GM19023 (cell line): ENCODE data around the gene MC2R.
A peak's percentile ranks its signal among the peaks of the same experiment; 100 is the strongest.
"Not testable (repeated sequence)": the region's sequence is repeated elsewhere in the genome, so short reads cannot be mapped to it uniquely, and the experiment has no call there.

Experiments
- ATAC-seq: cut with Tn5 transposase; IDR thresholded peaks from one replicate; pipeline ENCODE4 v1.9.1; 2021; ENCODE audit warnings: mild to moderate bottlenecking, moderate library complexity; ENCODE audit not compliant: unreplicated experiment

Gene MC2R

DNA sequence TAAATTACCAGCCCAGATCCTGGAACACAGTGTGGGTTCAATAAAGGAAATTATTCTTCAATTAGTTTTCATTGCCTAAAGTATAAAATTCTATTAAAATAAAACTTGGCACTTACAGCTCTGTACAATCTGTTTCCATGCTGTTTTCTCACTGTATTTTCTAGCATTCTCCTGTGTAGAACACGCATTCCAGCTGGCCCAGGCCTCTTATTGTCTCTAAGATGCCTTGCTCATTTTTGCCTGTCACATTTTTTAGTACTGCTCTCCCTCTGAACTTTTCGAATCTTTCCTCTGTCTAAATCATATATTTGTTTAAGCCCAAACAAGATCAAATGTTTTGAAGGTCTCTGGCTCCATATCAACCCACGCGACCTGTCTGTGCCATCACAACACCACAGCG is 20.8 kb downstream of the MC2R start:
- no peak for ATAC-seq

DNA sequence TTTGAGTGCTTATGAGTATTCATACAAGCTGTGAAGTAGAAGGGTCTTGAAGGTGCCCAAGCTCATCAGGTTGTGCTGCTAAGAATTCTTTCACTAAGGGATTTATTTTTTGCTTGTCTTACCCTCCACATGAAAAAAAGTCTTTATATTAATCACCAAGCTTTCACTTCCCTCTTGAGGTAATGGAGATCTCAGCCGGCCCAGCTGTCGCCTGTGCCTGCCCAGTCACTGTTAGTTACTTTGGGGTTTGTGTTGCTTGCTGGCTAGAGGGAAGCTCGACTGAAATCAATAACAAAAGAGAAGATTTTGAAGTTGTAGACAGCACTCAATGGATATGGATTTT is 21.9 kb downstream of the MC2R start:
- ATAC-seq = peak; percentile 97

DNA sequence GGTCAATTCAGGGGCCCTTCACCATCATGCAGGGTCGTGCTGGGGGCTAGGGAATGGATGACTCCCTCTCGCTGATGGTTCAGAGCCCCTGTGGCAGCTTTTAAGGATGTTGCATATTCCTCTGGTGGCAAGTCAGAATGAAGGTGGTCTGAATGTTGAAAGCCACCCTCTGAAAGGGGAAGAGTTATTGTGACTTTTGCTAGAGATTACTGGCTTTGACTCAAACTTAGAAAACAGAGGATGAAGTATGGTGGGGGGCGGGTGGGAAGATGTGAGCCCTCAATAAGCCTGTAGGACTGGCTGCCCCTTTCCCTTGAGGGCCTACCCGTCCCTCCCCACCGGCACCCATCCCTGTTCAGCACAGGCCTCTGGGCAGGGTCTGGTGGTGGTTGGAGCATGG is 23.2 kb downstream of the MC2R start:
- no peak for ATAC-seq

- ATAC-seq = no peak
These were observed 24.5 kb downstream of the MC2R start for GRCh38 chr18:13890761-13891361.

GRCh38 chr18:13889671-13890070 is 25.7 kb downstream of the MC2R start:
- no peak for ATAC-seq

DNA sequence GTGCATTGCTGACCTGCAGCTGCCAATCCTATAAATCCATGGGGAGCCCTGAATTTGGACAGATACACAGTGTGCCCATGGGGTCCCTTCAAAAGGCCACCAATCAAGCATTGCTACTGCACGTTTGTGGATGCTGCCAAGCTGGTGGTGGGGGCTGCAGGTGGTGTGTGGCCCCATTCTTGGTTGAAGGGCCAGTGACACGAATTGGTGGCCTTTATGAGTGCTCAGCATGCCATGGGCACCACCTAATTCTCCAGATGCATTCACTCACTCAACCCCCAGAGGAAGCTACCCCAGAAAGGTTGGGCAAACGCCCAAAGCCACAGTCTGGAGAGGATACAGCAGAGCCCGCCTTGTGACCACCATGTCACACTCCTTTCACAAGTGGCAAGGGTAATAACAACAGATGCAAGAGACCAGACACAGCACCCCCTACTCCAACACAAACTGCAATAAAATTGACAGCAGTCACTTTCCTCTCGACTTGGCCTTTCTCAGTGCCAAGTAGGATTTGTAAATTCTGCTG is 27.1 kb downstream of the MC2R start:
- no peak for ATAC-seq

- no peak for ATAC-seq
These were observed 30.3 kb downstream of the MC2R start for GRCh38 chr18:13885009-13885408.

GRCh38 chr18:13879937-13880336 is 35.4 kb downstream of the MC2R start:
- ATAC-seq = no peak

DNA sequence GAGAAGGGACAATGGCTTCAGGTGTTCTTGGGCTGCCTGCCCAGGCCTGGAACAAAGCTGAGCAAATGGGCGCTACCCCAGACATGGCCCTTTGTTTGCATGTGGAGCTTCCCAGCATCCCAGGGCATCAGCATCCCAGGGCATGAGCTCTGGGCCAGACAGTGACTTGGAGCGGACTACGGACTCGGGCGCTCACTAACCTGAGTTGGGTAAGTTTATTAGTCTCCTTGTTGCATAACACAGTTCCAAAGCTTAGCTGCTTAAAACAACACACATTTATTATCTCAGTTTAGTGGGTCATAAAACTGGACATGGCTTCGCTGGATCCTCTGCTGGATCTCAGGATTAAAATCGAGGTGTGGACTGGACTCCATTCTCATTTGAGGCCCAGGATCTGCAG is 35.8 kb downstream of the MC2R start:
- no peak for ATAC-seq

GRCh38 chr18:13878857-13879256 is 36.5 kb downstream of the MC2R start:
- no peak for ATAC-seq

GRCh38 chr18:13877157-13877556 is 38.2 kb downstream of the MC2R start:
- ATAC-seq = no peak

DNA sequence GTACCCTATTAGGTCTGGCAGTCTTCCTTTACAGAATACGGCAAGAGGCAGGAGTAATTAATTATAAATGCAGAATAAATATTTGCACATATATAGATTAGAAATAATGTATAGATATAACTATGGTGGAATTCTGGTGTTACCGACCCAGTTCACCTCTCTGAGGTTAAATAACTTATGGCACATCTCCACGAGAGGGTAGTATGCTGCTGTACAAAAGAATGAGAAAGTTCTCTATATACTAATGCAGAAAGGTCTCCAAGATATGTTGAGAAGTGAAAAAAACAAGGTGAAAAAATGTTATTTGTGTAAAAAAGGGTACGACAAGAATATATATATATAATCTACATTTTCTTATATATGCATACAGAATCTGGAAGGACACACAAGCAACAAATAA is 40.8 kb downstream of the MC2R start:
- ATAC-seq = no peak

DNA sequence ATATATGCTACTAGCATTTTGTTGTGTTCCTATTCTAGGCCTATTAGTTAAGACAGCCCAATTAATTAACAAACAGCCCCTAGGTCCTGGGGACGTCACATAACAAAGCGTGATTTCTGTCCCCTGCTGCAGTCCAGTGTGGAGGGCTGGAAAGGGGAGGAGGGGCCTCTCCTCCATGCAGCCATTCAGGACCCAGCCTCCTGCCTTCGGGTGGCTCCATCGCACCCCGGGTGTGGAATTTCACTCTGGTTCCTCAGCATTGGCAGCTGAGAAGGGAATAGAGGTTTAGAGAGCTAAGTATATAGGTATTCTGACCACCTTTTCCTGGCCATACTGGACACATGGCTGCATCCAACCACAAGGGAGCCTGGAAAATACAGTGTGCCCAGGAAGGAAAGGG is 42.4 kb downstream of the MC2R start:
- no peak for ATAC-seq

DNA sequence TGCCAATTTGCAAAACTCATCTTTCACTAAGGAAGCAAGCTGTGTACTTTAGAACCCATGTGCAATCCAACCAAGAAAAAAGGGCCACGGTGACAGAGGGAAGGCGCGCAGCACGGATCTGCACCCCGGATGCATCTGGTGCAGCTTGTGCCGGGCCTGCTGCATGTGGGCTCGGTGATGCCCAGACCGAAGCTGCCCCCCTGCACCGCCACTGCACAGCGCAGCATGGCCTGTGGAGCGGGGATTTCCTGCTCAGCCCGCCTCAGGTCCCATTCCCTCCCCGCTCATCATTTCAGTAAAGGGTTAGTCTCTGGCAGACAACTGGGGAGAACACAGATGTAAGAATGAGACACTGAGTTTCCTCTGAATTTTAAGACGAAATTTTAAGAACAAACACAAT is 43.0 kb downstream of the MC2R start:
- no peak for ATAC-seq

DNA sequence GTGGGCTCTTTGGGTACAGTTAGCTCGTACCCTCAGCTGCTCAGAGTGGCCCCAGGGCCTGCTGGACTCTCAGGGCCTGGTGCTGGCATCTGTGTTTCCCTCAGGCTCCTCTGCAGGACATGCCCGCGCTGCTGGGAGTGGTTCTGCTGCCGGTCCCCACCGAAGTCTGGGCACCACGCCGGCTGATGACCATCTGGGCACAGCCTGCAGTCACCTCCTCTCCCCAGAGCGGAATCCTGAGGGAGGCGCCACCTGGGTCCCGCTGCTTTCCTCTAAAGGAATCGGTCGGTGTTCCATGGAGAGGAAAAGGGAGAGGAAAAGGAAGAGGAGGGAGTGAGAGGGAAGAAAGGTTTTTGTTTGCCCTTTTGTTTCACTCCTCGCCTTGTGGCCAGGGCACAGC is 43.6 kb downstream of the MC2R start:
- no peak for ATAC-seq

DNA sequence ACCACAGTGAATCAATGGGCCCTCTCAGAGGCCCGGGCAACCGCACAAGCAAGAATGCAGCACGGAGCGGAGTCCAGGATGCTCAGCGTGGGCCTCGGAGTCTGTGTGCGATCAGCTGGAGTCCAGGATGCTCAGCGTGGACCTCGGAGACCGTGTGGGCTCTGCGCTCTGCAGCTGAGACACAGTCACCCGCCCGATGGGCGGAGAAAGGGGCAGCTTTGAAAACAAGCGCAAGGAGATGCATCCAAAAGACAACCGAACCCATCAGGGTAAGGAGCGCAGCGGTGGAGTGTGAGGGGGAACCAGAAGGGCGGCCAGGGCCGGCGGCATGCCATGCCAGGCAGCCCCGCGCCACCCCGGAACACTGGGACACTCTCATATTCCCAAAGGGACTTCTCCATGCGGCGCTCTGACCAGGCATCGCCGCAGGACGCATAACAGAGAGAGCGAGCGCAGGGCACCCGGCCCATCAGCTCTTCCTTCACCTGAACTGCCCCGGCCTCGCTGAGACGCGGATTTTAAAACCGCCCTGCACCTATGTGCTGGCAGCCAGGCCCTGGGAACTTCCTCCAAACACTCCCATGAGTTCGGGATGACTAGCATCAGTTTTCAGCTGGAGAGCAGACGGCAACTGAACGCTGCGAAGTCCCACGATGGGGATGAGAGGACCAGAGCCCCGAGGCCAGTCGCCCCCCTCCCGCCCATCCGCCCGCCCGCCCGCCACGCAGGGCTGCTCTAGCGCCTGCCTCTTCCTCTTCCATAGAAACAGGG is 46.6 kb downstream of the MC2R start:
- no peak for ATAC-seq

- not testable (repeated sequence) for ATAC-seq
These were observed 52.4 kb downstream of the MC2R start for GRCh38 chr18:13862898-13863297.

DNA sequence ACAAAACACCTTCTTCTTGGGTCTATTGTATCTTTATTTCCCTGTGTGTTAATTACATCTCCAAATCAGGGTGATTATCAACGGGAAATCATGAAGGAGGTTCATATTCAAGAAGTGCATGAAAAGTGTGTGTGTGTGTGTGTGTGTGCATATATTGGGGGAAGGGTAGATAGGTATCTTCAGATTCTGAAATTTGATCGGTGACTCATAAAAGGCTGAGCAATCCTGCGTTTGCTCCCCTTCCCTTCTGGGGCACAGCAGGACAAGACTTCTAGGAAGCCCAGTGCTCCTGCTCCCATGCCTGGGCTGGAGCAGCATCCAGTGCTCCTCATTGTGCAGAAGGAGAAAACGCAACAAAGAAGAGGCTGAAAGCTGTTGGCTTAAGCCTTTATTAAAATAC is 65.5 kb downstream of the MC2R start:
- ATAC-seq = no peak

GRCh38 chr18:13836559-13836958 is 78.8 kb downstream of the MC2R start:
- ATAC-seq = no peak

DNA sequence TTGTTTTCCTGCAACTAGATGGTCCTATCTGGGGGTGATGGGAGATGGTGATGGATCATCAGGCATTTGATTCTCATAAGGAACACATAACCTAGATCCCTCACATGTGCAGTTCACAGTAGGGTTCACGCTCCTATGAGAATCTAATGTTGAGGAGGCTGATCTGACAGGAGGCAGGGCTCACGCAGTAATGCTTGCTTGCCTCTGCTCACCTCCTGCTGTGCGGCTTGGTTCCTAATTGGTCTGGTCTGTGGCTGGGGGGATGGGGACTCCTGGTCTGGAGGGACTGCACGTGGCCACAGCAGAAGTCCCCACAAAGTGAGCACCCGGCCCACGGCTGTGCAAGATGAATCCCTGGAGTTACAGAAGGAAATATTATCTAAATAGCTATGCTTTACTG is 80.1 kb downstream of the MC2R start:
- ATAC-seq = no peak

DNA sequence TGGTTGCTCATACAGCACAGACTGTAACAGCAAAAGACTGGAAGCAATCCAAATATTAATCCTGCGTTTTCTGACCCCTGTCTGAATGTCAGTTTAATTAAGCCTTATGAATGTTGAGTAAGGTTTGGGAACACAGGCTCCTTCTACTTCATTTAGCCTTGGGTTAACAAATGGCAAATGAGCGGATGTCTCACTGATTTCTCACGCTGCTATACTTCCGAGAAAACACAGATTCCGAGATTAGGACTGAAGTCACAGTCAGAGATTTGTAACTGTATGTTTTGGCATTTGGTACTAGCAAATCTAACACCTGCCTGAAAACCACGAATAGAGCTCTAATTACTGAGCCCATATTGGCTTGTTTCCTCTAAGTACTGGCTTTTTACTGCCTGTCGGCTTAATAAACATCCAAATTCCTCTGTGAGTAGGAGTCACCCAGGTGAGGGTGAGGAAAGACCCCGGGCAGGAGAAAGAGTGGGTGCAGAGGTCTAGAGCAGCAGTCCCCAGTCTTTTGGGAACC is 80.8 kb downstream of the MC2R start:
- no peak for ATAC-seq
